Measurements from ENCODE around the gene AKAP13. TPM values are rescaled to one million over a fixed set of nuclear protein-coding genes. Genes with fewer than 3 reads are reported as not detected.
"Not testable (repeated sequence)": the region's sequence is repeated elsewhere in the genome, so short reads cannot be mapped to it uniquely, and the experiment has no call there.

The AKAP13 gene
- total RNA-seq, 1 donor from 2014 or later, result 284 TPM

GRCh38 chr15:85504749-85505676 lies 124.6 kb downstream of the AKAP13 start:
- ATAC-seq, result peak; percentile 67
- DNase-seq, result no peak
- intact Hi-C loops (cut with micrococcal nuclease), result no loop called here

GRCh38 chr15:85507114-85507513 lies 126.7 kb downstream of the AKAP13 start:
- intact Hi-C loops (cut with micrococcal nuclease), result no loop called here
- no peak for ATAC-seq
- DNase-seq, result no peak

- intact Hi-C loops (cut with micrococcal nuclease), result no loop called here
- DNase-seq (no peak), ATAC-seq (no peak)
These were observed 129.6 kb downstream of the AKAP13 start for GRCh38 chr15:85509973-85510372.

- intact Hi-C loops (cut with micrococcal nuclease), result no loop called here
- peak; percentile 20 for ATAC-seq
- DNase-seq, result no peak
These were observed 134.0 kb downstream of the AKAP13 start for GRCh38 chr15:85514413-85514812.

- ATAC-seq (peak; percentile 20), DNase-seq (no peak)
- intact Hi-C loops (cut with micrococcal nuclease), result no loop called here
These were observed 134.8 kb downstream of the AKAP13 start for GRCh38 chr15:85515212-85515611.

GRCh38 chr15:85517086-85517485 lies 136.7 kb downstream of the AKAP13 start:
- no peak for DNase-seq
- no peak for ATAC-seq
- intact Hi-C loops (cut with micrococcal nuclease), result no loop called here

GRCh38 chr15:85518979-85519761 lies 138.8 kb downstream of the AKAP13 start:
- no peak for DNase-seq
- ATAC-seq, result no peak
- intact Hi-C loops (cut with micrococcal nuclease), result no loop called here

GRCh38 chr15:85520650-85521049 lies 140.2 kb downstream of the AKAP13 start:
- no peak for DNase-seq
- ATAC-seq, result no peak
- intact Hi-C loops (cut with micrococcal nuclease), result no loop called here

GRCh38 chr15:85523530-85523929 lies 143.1 kb downstream of the AKAP13 start:
- no peak for ATAC-seq
- no peak for DNase-seq
- intact Hi-C loops (cut with micrococcal nuclease), result no loop called here

GRCh38 chr15:85525755-85526154 lies 145.4 kb downstream of the AKAP13 start:
- no peak for ATAC-seq
- intact Hi-C loops (cut with micrococcal nuclease), result no loop called here
- no peak for DNase-seq

GRCh38 chr15:85527895-85528294 lies 147.5 kb downstream of the AKAP13 start:
- DNase-seq (no peak), ATAC-seq (peak; percentile 72)
- intact Hi-C loops (cut with micrococcal nuclease), result no loop called here

GRCh38 chr15:85530079-85530478 lies 149.7 kb downstream of the AKAP13 start:
- no peak for DNase-seq
- intact Hi-C loops (cut with micrococcal nuclease), result no loop called here
- no peak for ATAC-seq

- no peak for ATAC-seq
- no peak for DNase-seq
- intact Hi-C loops (cut with micrococcal nuclease), result no loop called here
These were observed 150.7 kb downstream of the AKAP13 start for GRCh38 chr15:85531083-85531482.

GRCh38 chr15:85532689-85533088 lies 152.3 kb downstream of the AKAP13 start:
- ATAC-seq (peak; percentile 78), DNase-seq (peak; percentile 57)
- intact Hi-C loops (cut with micrococcal nuclease), result no loop called here

- DNase-seq (no peak), ATAC-seq (peak; percentile 34)
- intact Hi-C loops (cut with micrococcal nuclease), result no loop called here
These were observed 153.6 kb downstream of the AKAP13 start for GRCh38 chr15:85534031-85534430.

GRCh38 chr15:85535533-85536330 lies 155.3 kb downstream of the AKAP13 start:
- intact Hi-C loops (cut with micrococcal nuclease); DNase-seq: not testable (repeated sequence)
- ATAC-seq, result peak; percentile 7

- no peak for DNase-seq
- ATAC-seq, result no peak
- intact Hi-C loops (cut with micrococcal nuclease), result no loop called here
These were observed 155.9 kb downstream of the AKAP13 start for GRCh38 chr15:85536341-85536740.

- intact Hi-C loops (cut with micrococcal nuclease), result no loop called here
These were observed 159.1 kb downstream of the AKAP13 start for GRCh38 chr15:85539491-85539890.

GRCh38 chr15:85540085-85540797 lies 159.8 kb downstream of the AKAP13 start:
- DNase-seq (no peak), ATAC-seq (no peak)
- intact Hi-C loops (cut with micrococcal nuclease), result no loop called here

More at GRCh38 chr15:85539491-85539890, 159.1 kb downstream of the AKAP13 start:
- no peak for DNase-seq
- no peak for ATAC-seq

Measured in left ventricle myocardium superior (tissue), 1 donor.